T47D (cell line): ENCODE measurements around the gene COL18A1.

Source experiments
- DNase-seq, 2 experiments: peaks; one replicate each; pipeline versions ENCODE4 v3.0.0 to v3.0.0-alpha.2; 2011 to 2012; ENCODE audit warnings: low read depth in 1 of 2, low spot score in 1 of 2
- JUND ChIP-seq: IDR thresholded peaks from 2 replicates; pipeline ENCODE4 v1.6.1; 2012; ENCODE audit warnings: low read depth
- in situ Hi-C: cut with HindIII; loops from 2 replicates; pipeline ENCODE4 v1.10.0; 2016; ENCODE audit warnings: low sequenced_read_pairs, low pct_unique_long_range_greater_than_20kb

The COL18A1 gene

DNA sequence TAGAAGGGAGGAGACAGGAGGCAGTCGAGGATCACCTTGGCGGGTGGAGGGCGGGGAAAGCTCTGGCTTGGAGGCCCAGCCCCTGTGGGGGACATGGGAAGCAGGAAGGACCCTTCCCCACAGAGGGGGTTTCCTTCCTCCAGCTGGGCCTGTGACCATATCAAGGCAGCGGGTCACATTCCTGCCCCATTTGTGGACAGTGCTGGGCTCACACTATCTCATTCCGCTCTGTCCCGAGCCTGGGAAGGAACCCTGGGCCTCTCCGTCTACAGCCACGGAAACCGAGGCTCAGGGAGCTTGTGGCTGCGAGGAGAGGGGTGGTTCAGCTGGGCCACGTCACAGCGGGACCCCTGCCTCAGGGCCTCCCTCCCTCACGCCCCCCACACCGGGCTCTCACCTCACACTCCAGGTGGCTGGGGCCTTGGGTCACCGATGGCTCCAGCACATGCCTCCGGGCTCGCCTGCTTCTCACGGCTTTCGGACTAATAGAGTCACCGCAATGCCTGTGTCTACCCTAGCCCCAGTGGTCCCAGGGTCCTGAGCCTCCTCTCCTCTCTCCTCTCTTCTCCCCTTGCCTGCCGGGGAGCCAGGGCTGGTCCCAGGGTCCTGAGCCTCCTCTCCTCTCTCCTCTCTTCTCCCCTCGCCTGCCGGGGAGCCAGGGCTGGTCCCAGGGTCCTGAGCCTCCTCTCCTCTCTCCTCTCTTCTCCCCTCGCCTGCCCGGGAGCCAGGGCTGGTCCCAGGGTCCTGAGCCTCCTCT lies 80.9 kb downstream of the COL18A1 start:
- no peak for TF ChIP-seq JUND
- no peak for DNase-seq
- in situ Hi-C loops: no loop called here

DNA sequence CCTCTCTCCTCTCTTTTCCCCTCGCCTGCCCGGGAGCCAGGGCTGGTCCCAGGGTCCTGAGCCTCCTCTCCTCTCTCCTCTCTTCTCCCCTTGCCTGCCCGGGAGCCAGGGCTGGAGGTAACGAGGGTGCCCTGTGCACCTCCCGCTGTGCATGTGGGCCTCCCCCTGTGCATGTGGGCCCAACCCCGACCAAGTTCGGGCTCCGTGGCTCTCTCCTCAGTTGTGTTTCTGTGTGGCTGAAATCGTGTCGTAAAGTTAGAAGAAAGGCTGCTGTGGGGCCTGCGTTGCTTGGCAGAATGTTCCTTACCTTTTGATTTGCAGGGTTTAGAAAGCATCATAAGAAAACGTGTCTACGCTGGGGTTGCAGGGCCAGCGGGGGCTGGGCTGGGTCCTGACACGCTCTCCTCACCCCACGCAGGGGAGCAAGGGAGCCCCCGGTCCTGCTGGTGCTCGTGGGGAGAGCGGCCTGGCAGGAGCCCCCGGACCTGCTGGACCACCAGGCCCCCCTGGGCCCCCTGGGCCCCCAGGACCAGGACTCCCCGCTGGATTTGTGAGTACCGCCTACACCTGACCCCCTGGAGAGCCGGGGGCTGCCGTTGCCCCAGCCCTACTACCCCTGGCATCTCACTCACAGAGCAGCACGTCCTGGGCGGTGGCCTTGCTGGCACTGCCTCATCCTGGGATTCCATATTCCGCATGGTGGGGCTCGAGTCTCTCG lies 81.6 kb downstream of the COL18A1 start:
- no peak for DNase-seq
- in situ Hi-C loops: no loop called here
- no peak for TF ChIP-seq JUND

DNA sequence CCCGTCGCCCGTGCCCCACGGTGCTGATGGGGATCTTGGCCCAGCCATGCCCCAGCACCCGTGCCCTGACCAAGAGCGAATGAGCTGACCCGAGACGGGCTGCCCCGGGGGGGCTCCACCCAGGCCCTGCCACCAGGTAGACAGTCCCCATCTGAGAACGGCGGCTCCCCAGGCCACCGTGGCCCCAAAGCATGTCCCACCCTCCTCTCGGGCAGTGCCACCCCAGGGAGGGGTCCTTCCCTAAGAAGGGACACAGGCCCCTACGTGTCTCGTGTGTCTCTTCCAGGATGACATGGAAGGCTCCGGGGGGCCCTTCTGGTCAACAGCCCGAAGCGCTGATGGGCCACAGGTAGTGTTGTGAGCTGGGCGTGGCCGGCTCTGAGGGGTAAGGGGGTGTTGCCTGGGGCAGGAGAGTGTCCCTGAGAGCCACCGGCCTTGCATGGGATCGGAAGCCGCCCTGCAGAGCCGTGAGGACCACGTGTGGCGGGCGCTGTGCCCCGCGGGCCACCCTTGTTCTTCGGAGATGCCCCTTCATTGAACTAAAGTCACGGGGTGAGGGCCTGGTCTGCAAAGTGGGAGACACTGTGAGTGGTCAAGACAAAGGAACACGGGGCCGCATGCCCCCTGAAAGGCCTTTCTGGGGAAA lies 82.3 kb downstream of the COL18A1 start:
- in situ Hi-C loops: no loop called here
- no peak for TF ChIP-seq JUND
- DNase-seq: no peak

DNA sequence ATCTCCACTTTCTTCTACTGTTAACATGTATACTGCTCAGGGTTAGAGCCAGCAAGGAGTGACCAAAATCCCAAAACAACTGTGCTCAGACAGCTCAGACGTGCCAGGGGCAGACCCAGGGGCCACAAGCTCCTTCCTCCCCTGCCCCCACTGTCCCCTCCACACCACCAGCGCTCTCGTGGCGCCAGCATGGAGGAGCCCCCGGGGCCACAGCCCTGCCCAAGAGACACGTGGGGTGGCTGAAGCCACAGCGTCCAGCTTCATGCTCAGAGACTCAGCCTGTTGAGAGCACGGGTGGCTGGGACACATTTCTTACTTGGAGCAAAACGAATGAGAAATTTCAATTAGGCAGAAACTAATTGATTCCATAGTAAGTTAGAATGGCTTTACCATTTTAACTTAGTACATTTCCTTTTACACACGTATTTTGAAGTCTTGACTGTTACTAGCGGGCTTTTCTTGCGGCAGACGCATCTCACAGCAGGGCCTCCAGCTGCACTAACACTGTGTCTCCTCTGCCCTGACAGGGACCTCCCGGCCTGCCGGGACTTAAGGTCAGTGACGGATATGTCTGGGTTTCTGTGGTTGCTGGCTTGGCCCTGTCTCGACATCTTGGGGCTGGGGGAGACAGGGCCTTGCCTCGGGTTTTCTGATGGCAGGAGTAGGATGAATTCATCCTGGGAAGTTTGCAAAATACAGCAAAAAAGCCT lies 83.1 kb downstream of the COL18A1 start:
- no peak for TF ChIP-seq JUND
- in situ Hi-C loops: no loop called here

DNA sequence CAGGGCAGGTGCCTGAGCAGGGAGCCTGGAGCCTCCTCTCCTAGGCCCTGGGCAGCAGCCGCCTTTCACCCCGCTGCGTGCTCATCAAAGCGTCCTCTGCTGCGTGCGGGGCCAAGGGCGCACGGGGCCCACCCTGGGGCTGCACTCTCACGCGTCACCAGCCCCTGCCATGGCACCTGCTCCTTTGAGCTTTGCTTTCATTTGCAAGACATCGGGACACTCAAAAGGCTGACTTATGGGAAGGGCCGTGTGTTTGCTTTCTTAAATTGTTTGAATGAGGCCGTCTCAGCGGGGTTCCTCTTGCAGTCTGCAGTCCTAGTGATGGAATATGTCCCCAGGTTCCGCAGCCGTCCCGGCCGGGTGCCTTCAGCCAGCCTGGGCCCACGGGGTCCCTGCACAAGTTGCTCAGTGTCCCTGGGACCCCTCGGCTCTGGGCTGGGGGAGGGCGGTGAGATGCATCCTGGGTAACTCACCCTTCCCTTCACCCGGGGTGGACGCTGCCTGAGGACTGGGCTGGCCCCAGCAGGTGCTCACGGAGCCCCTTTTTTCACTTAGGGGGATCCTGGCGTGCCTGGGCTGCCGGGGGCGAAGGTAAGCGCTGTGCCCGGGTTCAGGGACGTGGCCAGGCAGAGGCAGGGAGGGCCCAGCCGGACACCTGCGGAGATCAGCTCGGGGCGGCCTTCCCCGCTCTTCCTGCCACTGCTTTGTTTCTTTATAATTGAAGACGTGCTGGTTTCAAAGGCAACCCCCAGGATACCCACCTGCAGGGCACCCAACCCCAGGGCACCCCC lies 84.2 kb downstream of the COL18A1 start:
- no peak for DNase-seq
- TF ChIP-seq JUND: no peak
- in situ Hi-C loops: no loop called here

More for the DNA sequence above, 83.1 kb downstream of the COL18A1 start:
- DNase-seq: no peak

DNA sequence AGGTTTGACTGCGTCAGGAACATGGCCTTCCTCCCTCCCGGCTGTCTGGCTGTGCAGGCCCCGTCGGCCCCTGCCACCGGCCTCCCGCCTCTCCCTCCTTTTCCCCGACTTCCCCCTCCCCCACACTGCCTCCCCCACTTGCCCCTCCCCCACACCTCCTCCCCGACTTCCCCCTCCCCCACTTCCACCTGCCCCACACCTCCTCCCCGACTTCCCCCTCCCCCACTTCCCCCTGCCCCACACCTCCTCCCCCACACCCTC lies 84.7 kb downstream of the COL18A1 start:
- in situ Hi-C loops: no loop called here
- no peak for TF ChIP-seq JUND
- no peak for DNase-seq

DNA sequence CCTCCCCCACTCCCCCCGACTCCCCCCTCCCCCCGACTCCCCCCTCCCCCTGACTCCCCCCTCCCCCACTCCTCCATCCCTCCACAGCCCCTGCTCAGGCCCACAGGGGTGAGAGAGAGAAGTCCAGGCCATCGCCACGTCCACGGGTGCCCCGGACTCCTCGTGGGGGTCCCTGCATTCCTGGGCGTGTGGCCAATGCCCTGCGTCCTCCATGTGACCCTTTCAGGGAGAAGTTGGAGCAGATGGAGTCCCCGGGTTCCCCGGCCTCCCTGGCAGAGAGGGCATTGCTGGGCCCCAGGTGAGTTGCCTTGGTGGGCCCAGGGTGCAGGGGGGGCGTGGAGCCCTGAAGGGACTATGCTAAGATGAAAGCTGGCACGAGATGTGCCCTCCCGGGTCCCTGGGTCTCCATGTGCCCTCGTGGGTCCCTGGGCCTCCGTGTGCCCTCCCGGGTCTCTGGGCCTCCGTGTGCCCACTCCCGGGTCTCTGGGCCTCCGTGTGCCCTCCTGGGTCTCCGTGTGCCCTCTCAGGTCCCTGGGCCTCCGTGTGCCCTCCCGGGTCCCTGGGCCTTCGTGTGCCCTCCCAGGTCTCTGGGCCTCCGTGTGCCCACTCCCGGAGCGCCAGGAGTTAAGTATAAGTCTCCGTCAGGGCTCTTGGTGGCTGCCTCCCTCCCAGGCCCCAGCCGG lies 85.2 kb downstream of the COL18A1 start:
- in situ Hi-C loops: no loop called here
- DNase-seq: no peak

DNA sequence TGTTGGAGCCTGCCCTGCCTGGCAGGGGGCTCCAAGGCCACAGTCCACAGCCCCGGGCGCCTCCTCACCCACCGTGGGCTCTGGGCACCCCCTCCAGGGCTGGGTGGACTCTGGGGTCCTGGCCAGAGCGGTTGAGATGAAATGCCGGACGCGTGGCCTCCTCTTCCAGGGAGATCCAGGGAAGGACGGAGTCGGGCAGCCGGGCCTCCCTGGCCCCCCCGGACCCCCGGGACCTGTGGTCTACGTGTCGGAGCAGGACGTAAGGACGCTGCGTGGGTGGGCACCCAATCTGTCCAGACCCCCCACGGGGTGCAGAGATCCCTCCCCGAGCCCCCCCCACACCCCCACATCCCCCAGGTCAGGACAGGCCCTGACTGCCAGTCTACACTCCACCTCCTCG lies 86.1 kb downstream of the COL18A1 start:
- in situ Hi-C loops: no loop called here
- TF ChIP-seq JUND: no peak
- DNase-seq: no peak

More for the DNA sequence above, 85.2 kb downstream of the COL18A1 start:
- TF ChIP-seq JUND: no peak

DNA sequence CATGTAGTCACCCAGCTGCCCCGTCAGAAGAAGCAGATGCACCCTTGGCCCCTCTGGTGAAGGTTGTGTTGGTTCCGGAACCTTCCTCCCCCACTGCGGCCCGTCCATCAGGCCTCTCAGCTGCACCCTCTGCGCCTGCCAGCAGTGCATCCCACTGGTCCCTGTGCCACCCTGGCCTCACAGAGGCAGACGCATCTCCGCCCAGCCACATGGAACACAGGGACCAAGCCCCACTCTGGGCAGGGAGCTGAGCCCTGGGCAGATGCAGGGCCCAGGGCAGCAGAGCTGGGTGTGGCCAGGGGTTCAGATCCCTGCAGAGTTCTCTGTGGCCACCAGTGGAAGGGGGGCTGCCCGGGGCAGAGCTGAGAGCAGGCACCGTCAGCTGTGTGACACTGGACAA lies 86.7 kb downstream of the COL18A1 start:
- in situ Hi-C loops: no loop called here
- no peak for DNase-seq
- no peak for TF ChIP-seq JUND

DNA sequence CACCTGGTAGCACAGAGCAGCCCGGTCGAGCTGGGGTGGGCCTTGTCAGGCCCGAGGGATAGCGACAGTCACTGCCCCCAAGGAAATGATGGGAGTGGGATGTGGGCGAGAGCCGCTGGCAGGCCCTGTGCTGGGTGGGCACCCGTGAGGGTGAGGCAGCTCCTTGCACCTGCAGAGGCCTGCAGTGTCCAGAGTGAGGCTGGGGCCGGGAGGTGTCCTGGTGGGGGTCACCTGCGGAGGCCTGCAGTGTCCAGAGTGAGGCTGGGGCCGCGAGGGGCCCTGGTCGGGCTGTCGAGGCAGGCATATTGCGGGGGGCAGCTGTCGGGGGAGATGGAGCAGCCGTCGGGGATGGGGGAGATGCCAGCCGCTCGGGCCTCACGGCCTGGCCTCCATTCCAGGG lies 87.8 kb downstream of the COL18A1 start:
- in situ Hi-C loops: no loop called here
- TF ChIP-seq JUND: no peak
- DNase-seq: no peak

DNA sequence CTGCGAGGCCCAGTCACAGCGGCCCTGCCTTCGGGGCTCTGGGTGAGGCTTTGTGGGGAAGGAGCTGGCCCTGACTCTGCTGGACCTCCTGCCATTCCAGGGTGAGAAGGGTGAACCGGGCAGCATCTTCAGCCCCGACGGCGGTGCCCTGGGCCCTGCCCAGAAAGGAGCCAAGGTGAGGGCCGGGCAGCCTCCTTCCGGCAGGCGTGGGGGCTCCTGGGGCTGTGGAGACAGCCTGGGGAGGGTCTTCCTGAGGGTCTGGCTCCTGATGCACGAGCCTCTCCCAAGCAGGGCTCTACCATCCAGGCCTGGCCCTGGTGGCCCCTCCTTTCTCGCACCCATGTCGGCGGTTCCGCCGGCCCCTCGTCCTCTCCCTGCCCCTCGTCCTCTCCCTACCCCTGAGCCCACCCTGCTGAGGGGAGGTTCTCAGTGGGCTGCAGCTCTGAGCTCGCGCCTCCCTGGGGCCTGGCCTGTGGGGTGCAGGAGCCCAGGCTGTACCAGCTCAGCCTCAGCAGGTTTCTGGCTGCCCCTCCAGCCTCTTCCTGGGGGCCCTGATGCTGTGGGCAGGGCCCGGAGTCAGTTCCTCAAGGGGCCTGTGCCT lies 88.5 kb downstream of the COL18A1 start:
- no peak for TF ChIP-seq JUND
- in situ Hi-C loops: no loop called here
- no peak for DNase-seq
